DMS153 treated with DMSO at 0.1 percent for 48 hours (cell line): Measurements from ENCODE around the gene BCL11A.

ENCODE experiments used
- DNase-seq: peaks from one replicate; lab custom pipeline; 2025; ENCODE audit not compliant: unreplicated experiment; lab: John Stamatoyannopoulos, UW

Gene BCL11A

GRCh38 chr2:60489289-60489688 is 64.2 kb downstream of the BCL11A start:
- no peak for DNase-seq

GRCh38 chr2:60488291-60488690 is 65.2 kb downstream of the BCL11A start:
- DNase-seq: no peak

GRCh38 chr2:60487174-60487573 is 66.3 kb downstream of the BCL11A start:
- no peak for DNase-seq

GRCh38 chr2:60486551-60486950 is 66.9 kb downstream of the BCL11A start:
- DNase-seq: no peak

GRCh38 chr2:60486067-60486466 is 67.4 kb downstream of the BCL11A start:
- DNase-seq: no peak

- DNase-seq: no peak
Measured at GRCh38 chr2:60485550-60485949, 67.9 kb downstream of the BCL11A start.

GRCh38 chr2:60485055-60485454 is 68.4 kb downstream of the BCL11A start:
- no peak for DNase-seq

- no peak for DNase-seq
Measured at GRCh38 chr2:60484133-60484645, 69.3 kb downstream of the BCL11A start.

- DNase-seq: no peak
Measured at GRCh38 chr2:60483401-60483800, 70.1 kb downstream of the BCL11A start.

- no peak for DNase-seq
Measured at GRCh38 chr2:60482222-60482621, 71.2 kb downstream of the BCL11A start.

- no peak for DNase-seq
Measured at GRCh38 chr2:60481257-60481656, 72.2 kb downstream of the BCL11A start.

GRCh38 chr2:60480089-60480773 is 73.2 kb downstream of the BCL11A start:
- DNase-seq: no peak

GRCh38 chr2:60479226-60480088 is 74.0 kb downstream of the BCL11A start:
- DNase-seq: no peak

- DNase-seq: no peak
Measured at GRCh38 chr2:60478660-60479059, 74.8 kb downstream of the BCL11A start.

GRCh38 chr2:60476206-60476954 is 77.1 kb downstream of the BCL11A start:
- no peak for DNase-seq

GRCh38 chr2:60475123-60475830 is 78.2 kb downstream of the BCL11A start:
- DNase-seq: no peak

GRCh38 chr2:60474301-60474700 is 79.2 kb downstream of the BCL11A start:
- no peak for DNase-seq

- DNase-seq: no peak
Measured at GRCh38 chr2:60473546-60473945, 79.9 kb downstream of the BCL11A start.

GRCh38 chr2:60472663-60473289 is 80.7 kb downstream of the BCL11A start:
- no peak for DNase-seq

GRCh38 chr2:60472041-60472440 is 81.4 kb downstream of the BCL11A start:
- no peak for DNase-seq
